ENCODE measurements around the gene BTD. TPM values are rescaled to one million over a fixed set of nuclear protein-coding genes. Genes with fewer than 3 reads are reported as not detected.

BTD gene
- polyA plus RNA-seq, 1 donor (not counting 4 experiments of a cell fraction or from before 2014, with no cell fraction given), result 12.0 TPM

GRCh38 chr3:15649341-15649740 is 47.8 kb downstream of the BTD start:
- Histone ChIP-seq H3K27me3 (ENCODE audit: control insufficient read depth, extremely low read depth, insufficient read depth, low read length) (no peaks in the 10 kb centered on the region), H3K9me3 (ENCODE audit: control insufficient read depth, low read depth, low read length) (no peaks in the 10 kb centered on the region), H3K4me1 (ENCODE audit: control insufficient read depth, extremely low read depth, insufficient read depth, low read length) (peaks cover 38% of the 10 kb centered on the region), H3K27ac (ENCODE audit: control insufficient read depth, insufficient read depth, low read length) (no peak overlapping the region), H3K79me2 (ENCODE audit: control insufficient read depth, insufficient read depth, low read length) (no peaks in the 10 kb centered on the region), H3K4me2 (ENCODE audit: control insufficient read depth, extremely low read depth, insufficient read depth, low read depth, low read length) (no peak overlapping the region), H3K36me3 (ENCODE audit: control insufficient read depth in 2 of 2, extremely low read depth in 1 of 2, insufficient read depth in 2 of 2, low read length in 2 of 2) (no peaks in the 10 kb centered on the region), H3K9me1 (ENCODE audit: control insufficient read depth, extremely low read depth, insufficient read depth, low read length) (no peaks in the 10 kb centered on the region), H3K9ac (ENCODE audit: control insufficient read depth, extremely low read depth, insufficient read depth, low read length) (no peak overlapping the region), H4K20me1 (ENCODE audit: control insufficient read depth, extremely low read depth, insufficient read depth, low read length) (no peaks in the 10 kb centered on the region), H3K4me3 (ENCODE audit: control insufficient read depth in 2 of 3, extremely low read depth in 1 of 3, insufficient read depth in 2 of 3, low read depth in 1 of 3, low read length in 3 of 3) (no peak overlapping the region), H2AFZ (ENCODE audit: control insufficient read depth, low read length) (no peak overlapping the region)
- DNase-seq (ENCODE audit: low read depth, low spot score) (no peak), FAIRE-seq (no peak)
- TF ChIP-seq EZH2 (IDR thresholded peaks at IDR 0.05; ENCODE audit: low read length) (no peak), CTCF (optimal IDR thresholded peaks at IDR 0.05 in 1 of 3, IDR thresholded peaks at IDR 0.05 in 1 of 3, conservative IDR thresholded peaks at IDR 0.05 in 1 of 3; ENCODE audit: extremely low read depth in 1 of 3, insufficient read depth in 2 of 3, low read length in 3 of 3) (no peak)
- dilution Hi-C loops (cut with MboI; ENCODE audit: extremely low pct_ligation_motif_present, low sequenced_read_pairs), result no loop called here

GRCh38 chr3:15649858-15650257 is 48.3 kb downstream of the BTD start:
- Histone ChIP-seq H3K9me3 (ENCODE audit: control insufficient read depth, low read depth, low read length) (no peaks in the 10 kb centered on the region), H3K79me2 (ENCODE audit: control insufficient read depth, insufficient read depth, low read length) (no peaks in the 10 kb centered on the region), H3K27me3 (ENCODE audit: control insufficient read depth, extremely low read depth, insufficient read depth, low read length) (no peaks in the 10 kb centered on the region), H4K20me1 (ENCODE audit: control insufficient read depth, extremely low read depth, insufficient read depth, low read length) (no peaks in the 10 kb centered on the region), H3K9me1 (ENCODE audit: control insufficient read depth, extremely low read depth, insufficient read depth, low read length) (no peaks in the 10 kb centered on the region), H3K36me3 (ENCODE audit: control insufficient read depth in 2 of 2, extremely low read depth in 1 of 2, insufficient read depth in 2 of 2, low read length in 2 of 2) (no peaks in the 10 kb centered on the region), H3K27ac (ENCODE audit: control insufficient read depth, insufficient read depth, low read length) (no peak overlapping the region), H2AFZ (ENCODE audit: control insufficient read depth, low read length) (no peak overlapping the region), H3K4me3 (ENCODE audit: control insufficient read depth in 2 of 3, extremely low read depth in 1 of 3, insufficient read depth in 2 of 3, low read depth in 1 of 3, low read length in 3 of 3) (no peak overlapping the region), H3K4me1 (ENCODE audit: control insufficient read depth, extremely low read depth, insufficient read depth, low read length) (peaks cover 38% of the 10 kb centered on the region), H3K4me2 (ENCODE audit: control insufficient read depth, extremely low read depth, insufficient read depth, low read depth, low read length) (no peak overlapping the region), H3K9ac (ENCODE audit: control insufficient read depth, extremely low read depth, insufficient read depth, low read length) (no peak overlapping the region)
- DNase-seq (ENCODE audit: low read depth, low spot score) (no peak), FAIRE-seq (no peak)
- TF ChIP-seq EZH2 (IDR thresholded peaks at IDR 0.05; ENCODE audit: low read length) (no peak), CTCF (optimal IDR thresholded peaks at IDR 0.05 in 1 of 3, IDR thresholded peaks at IDR 0.05 in 1 of 3, conservative IDR thresholded peaks at IDR 0.05 in 1 of 3; ENCODE audit: extremely low read depth in 1 of 3, insufficient read depth in 2 of 3, low read length in 3 of 3) (no peak)
- dilution Hi-C loops (cut with MboI; ENCODE audit: extremely low pct_ligation_motif_present, low sequenced_read_pairs), result no loop called here
